WERI-Rb-1 (cell line): ENCODE results near the gene CD80.

Experiments
- DNase-seq: peaks from one replicate; pipeline ENCODE4 v3.0.0-alpha.2; 2020
- H3K27ac ChIP-seq: fragments of 250-450 bp; sonication (Bioruptor Pico); 2 replicates; pipeline ENCODE4 v1.5.1; 2020; ENCODE audit warnings: mild to moderate bottlenecking, moderate library complexity
- H3K27me3 ChIP-seq: fragments of 250-450 bp; sonication (Bioruptor Pico); 2 replicates; pipeline ENCODE4 v1.5.1; 2021; ENCODE audit warnings: mild to moderate bottlenecking, low read depth, moderate library complexity; ENCODE audit not compliant: insufficient read depth, severe bottlenecking
- H3K36me3 ChIP-seq: fragments of 250-450 bp; sonication (Bioruptor Pico); 2 replicates; pipeline ENCODE4 v1.5.1; 2020; ENCODE audit warnings: mild to moderate bottlenecking, moderate library complexity
- H3K4me3 ChIP-seq: 2 replicates; pipeline ENCODE4 v1.5.1; 2011; ENCODE audit warnings: low read depth, mild to moderate bottlenecking, control low read depth, low read length
- H3K9me3 ChIP-seq: fragments of 250-450 bp; sonication (Bioruptor Pico); 2 replicates; pipeline ENCODE4 v1.5.1; 2021; ENCODE audit warnings: mild to moderate bottlenecking, moderate library complexity; ENCODE audit not compliant: severe bottlenecking
- TF ChIP-seq, protein P1 (sequence below): IDR thresholded peaks from 2 replicates; pipeline ENCODE4 v1.5.1; 2011; ENCODE audit warnings: low read depth, mild to moderate bottlenecking, control low read depth, inconsistent platforms, low read length

CD80 gene

GRCh38 chr3:119548341-119548740 is 11.1 kb downstream of the CD80 start:
- DNase-seq: no peak
- H3K36me3 ChIP-seq: no peaks in the 10 kb centered on the region
- no peaks in the 10 kb centered on the region for H3K27me3 ChIP-seq
- no peak overlapping the region for H3K27ac ChIP-seq
- TF ChIP-seq, protein P1, sequence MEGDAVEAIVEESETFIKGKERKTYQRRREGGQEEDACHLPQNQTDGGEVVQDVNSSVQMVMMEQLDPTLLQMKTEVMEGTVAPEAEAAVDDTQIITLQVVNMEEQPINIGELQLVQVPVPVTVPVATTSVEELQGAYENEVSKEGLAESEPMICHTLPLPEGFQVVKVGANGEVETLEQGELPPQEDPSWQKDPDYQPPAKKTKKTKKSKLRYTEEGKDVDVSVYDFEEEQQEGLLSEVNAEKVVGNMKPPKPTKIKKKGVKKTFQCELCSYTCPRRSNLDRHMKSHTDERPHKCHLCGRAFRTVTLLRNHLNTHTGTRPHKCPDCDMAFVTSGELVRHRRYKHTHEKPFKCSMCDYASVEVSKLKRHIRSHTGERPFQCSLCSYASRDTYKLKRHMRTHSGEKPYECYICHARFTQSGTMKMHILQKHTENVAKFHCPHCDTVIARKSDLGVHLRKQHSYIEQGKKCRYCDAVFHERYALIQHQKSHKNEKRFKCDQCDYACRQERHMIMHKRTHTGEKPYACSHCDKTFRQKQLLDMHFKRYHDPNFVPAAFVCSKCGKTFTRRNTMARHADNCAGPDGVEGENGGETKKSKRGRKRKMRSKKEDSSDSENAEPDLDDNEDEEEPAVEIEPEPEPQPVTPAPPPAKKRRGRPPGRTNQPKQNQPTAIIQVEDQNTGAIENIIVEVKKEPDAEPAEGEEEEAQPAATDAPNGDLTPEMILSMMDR: no peak
- H3K9me3 ChIP-seq: no peaks in the 10 kb centered on the region
- no peak overlapping the region for H3K4me3 ChIP-seq

- Histone ChIP-seq H3K27me3 (no peaks in the 10 kb centered on the region), H3K9me3 (no peaks in the 10 kb centered on the region), H3K27ac (no peak overlapping the region), H3K36me3 (no peaks in the 10 kb centered on the region), H3K4me3 (no peak overlapping the region)
- TF ChIP-seq, protein P1: no peak
- no peak for DNase-seq
These were observed 12.2 kb downstream of the CD80 start for GRCh38 chr3:119547227-119547626.

GRCh38 chr3:119543147-119543546 is 16.3 kb downstream of the CD80 start:
- H3K27me3 ChIP-seq: no peaks in the 10 kb centered on the region
- TF ChIP-seq, protein P1: no peak
- no peaks in the 10 kb centered on the region for H3K9me3 ChIP-seq
- no peak overlapping the region for H3K27ac ChIP-seq
- DNase-seq: no peak
- H3K36me3 ChIP-seq: no peaks in the 10 kb centered on the region
- no peak overlapping the region for H3K4me3 ChIP-seq

DNA sequence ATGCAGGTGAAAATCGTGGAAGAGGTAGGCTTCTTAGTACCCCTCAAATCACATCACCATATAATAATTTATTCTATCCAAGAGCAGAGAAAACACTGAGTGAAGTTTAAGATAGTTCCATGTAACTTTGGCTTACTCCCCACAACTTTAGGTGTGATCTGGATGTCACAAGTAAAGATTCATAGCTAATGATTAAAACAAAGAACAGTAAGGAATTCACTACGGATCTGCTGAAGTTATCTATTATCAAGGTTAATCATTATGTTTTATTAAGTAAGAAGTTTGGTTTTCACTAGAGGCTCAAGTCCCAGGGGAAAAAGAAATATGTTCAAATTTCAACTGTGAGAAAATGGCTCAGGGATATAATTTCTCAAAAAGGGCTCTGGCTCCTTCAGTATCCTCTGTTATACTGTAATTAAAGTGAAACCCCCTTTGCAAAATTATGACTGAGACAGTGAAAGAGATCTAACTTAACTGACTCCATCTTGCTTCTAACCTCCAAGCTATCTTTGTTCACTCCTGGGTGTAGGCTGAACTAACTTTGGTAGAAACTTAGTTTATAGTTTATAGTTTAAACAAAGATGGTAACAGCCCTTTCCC is 17.1 kb downstream of the CD80 start:
- Histone ChIP-seq H3K9me3 (no peaks in the 10 kb centered on the region), H3K27ac (no peak overlapping the region), H3K4me3 (no peak overlapping the region), H3K27me3 (no peaks in the 10 kb centered on the region), H3K36me3 (no peaks in the 10 kb centered on the region)
- no peak for DNase-seq
- TF ChIP-seq, protein P1: no peak

GRCh38 chr3:119541547-119541946 is 17.9 kb downstream of the CD80 start:
- TF ChIP-seq, protein P1: no peak
- H3K27me3 ChIP-seq: no peaks in the 10 kb centered on the region
- no peak for DNase-seq
- no peak overlapping the region for H3K27ac ChIP-seq
- H3K4me3 ChIP-seq: no peak overlapping the region
- no peaks in the 10 kb centered on the region for H3K9me3 ChIP-seq
- no peaks in the 10 kb centered on the region for H3K36me3 ChIP-seq

- H3K9me3 ChIP-seq: no peaks in the 10 kb centered on the region
- TF ChIP-seq, protein P1: no peak
- H3K27ac ChIP-seq: no peak overlapping the region
- no peaks in the 10 kb centered on the region for H3K27me3 ChIP-seq
- DNase-seq: no peak
- H3K4me3 ChIP-seq: no peak overlapping the region
- H3K36me3 ChIP-seq: no peaks in the 10 kb centered on the region
These were observed 20.6 kb downstream of the CD80 start for GRCh38 chr3:119538772-119539171.
